K562 (cell line): ENCODE data around the gene TBC1D2. TPM values are rescaled to one million over a fixed set of nuclear protein-coding genes. Genes with fewer than 3 reads are reported as not detected.

ENCODE experiments used
- BRCA1 ChIP-seq, 2 experiments: fragments of 450-650 bp in 1 of 2; sonication (generic) in 1 of 2; formaldehyde crosslinking in 1 of 2; IDR thresholded peaks; 2 replicates each; pipeline versions ENCODE4 v1.5.0 to v1.6.1; 2017 to 2020; ENCODE audit warnings: mild to moderate bottlenecking in 1 of 2, missing genetic modification reagents in 1 of 2
- CCAR2 ChIP-seq: fragments of 200-400 bp; formaldehyde crosslinking; IDR thresholded peaks from 2 replicates; pipeline ENCODE4 v1.6.1; 2017; ENCODE audit warnings: mild to moderate bottlenecking, low read depth, low read length
- FOXK1 ChIP-seq: sonication (generic); formaldehyde crosslinking; IDR thresholded peaks from 2 replicates; pipeline ENCODE4 v1.8.0; 2022; ENCODE audit warnings: missing genetic modification reagents, mild to moderate bottlenecking, borderline replicate concordance
- GABPB1 ChIP-seq: sonication (generic); formaldehyde crosslinking; IDR thresholded peaks from 2 replicates; pipeline ENCODE4 v1.8.0; 2022; ENCODE audit warnings: mild to moderate bottlenecking, missing genetic modification reagents
- KLF16 ChIP-seq: IDR thresholded peaks from 2 replicates; pipeline ENCODE4 v1.6.1; 2016; ENCODE audit warnings: antibody characterized with exemption
- LEF1 ChIP-seq: fragments of 450-650 bp; IDR thresholded peaks from 2 replicates; pipeline ENCODE4 v1.6.1; 2016; ENCODE audit warnings: mild to moderate bottlenecking
- MYBL2 ChIP-seq, 2 experiments: fragments of 450-650 bp in 1 of 2; sonication (generic) in 1 of 2; formaldehyde crosslinking in 1 of 2; IDR thresholded peaks; 2 replicates each; pipeline versions ENCODE4 v1.6.1 to v1.8.1; 2017 to 2022; ENCODE audit warnings: borderline replicate concordance in 1 of 2, inconsistent platforms in 1 of 2, low read depth in 1 of 2, mild to moderate bottlenecking in 1 of 2, missing genetic modification reagents in 1 of 2, moderate library complexity in 1 of 2
- RBFOX2 ChIP-seq: fragments of 200-400 bp; formaldehyde crosslinking; IDR thresholded peaks from 2 replicates; pipeline ENCODE4 v1.6.1; 2017; ENCODE audit warnings: low read depth, mild to moderate bottlenecking, low read length, moderate library complexity
- RBM34 ChIP-seq: fragments of 200-400 bp; formaldehyde crosslinking; IDR thresholded peaks from 2 replicates; pipeline ENCODE4 v1.6.1; 2018; ENCODE audit warnings: low read length, borderline replicate concordance; ENCODE audit not compliant: insufficient read depth
- SFPQ ChIP-seq: fragments of 200-400 bp; formaldehyde crosslinking; IDR thresholded peaks from 2 replicates; pipeline ENCODE4 v1.6.1; 2017; ENCODE audit warnings: mild to moderate bottlenecking, low read depth, low read length, moderate library complexity
- SOX6 ChIP-seq: fragments of 450-650 bp; IDR thresholded peaks from 2 replicates; pipeline ENCODE4 v1.6.1; 2014; ENCODE audit warnings: mild to moderate bottlenecking
- SRSF3 ChIP-seq: fragments of 200-400 bp; formaldehyde crosslinking; IDR thresholded peaks from 2 replicates; pipeline ENCODE4 v1.6.1; 2016; ENCODE audit warnings: mild to moderate bottlenecking, low read length, moderate library complexity; ENCODE audit not compliant: insufficient read depth
- TFAM ChIP-seq: fragments of 250-450 bp; sonication (Bioruptor Pico); conservative IDR thresholded peaks from 2 replicates; pipeline ENCODE4 v1.5.0; 2021; ENCODE audit warnings: mild to moderate bottlenecking, moderate library complexity
- ZBTB43 ChIP-seq: sonication (generic); formaldehyde crosslinking; IDR thresholded peaks from 2 replicates; pipeline ENCODE4 v1.8.0; 2023; ENCODE audit warnings: mild to moderate bottlenecking, missing genetic modification reagents
- ZNF197 ChIP-seq: fragments of 200-800 bp; sonication (Bioruptor generic); IDR thresholded peaks from 2 replicates; pipeline ENCODE4 v1.6.1; 2016; ENCODE audit warnings: low read depth, missing genetic modification characterization, missing compliant biosample characterization
- ZNF232 ChIP-seq: sonication (generic); formaldehyde crosslinking; IDR thresholded peaks from 2 replicates; pipeline ENCODE4 v1.8.0; 2022; ENCODE audit warnings: mild to moderate bottlenecking, missing genetic modification reagents
- ZNF431 ChIP-seq: sonication (generic); formaldehyde crosslinking; IDR thresholded peaks from 2 replicates; pipeline ENCODE4 v1.8.0; 2022; ENCODE audit warnings: mild to moderate bottlenecking, missing genetic modification reagents
- ZNF507 ChIP-seq: conservative IDR thresholded peaks from 2 replicates; pipeline ENCODE4 v1.6.1; 2017; ENCODE audit warnings: missing genetic modification characterization, missing compliant biosample characterization
- ZNF764 ChIP-seq: fragments of 250-450 bp; sonication (Bioruptor Pico); IDR thresholded peaks from 2 replicates; pipeline ENCODE4 v1.4.0; 2020; ENCODE audit warnings: low read depth, mild to moderate bottlenecking, moderate library complexity
- polyA plus RNA-seq, 8 experiments: library from polyadenylated mRNA; depleted of rRNA in 4 of 8; stranded (reverse) in 5 of 8; unstranded in 3 of 8; fragments of >200 nt; fragmentation: Nextera tagmentation in 2 of 8; fragmentation: Illumina TruSeq in 1 of 8; extraction: Ambion mirVana in 2 of 8; extraction: Trizol in 1 of 8; gene quantifications; 2 replicates each; pipeline versions ENCODE4 v1.2.1 to v1.2.3, GENCODE V29; 2011 to 2014; ENCODE audit warnings: inconsistent platforms in 1 of 8, missing spikeins in 1 of 8
- total RNA-seq, 7 experiments: library from RNA; depleted of rRNA in 6 of 7; stranded (reverse); fragments of >200 nt in 6 of 7; fragmentation: Illumina TruSeq in 2 of 7; extraction: Trizol in 2 of 7; gene quantifications; 2 replicates each; pipeline versions ENCODE4 v1.2.1 to v1.2.3, GENCODE V29; 2011 to 2021; ENCODE audit warnings: low replicate concordance in 1 of 7
- TF ChIP-seq, protein P1 (sequence below): sonication (generic); formaldehyde crosslinking; IDR thresholded peaks from 2 replicates; pipeline ENCODE4 v1.8.0; 2022; ENCODE audit warnings: missing genetic modification reagents, mild to moderate bottlenecking, moderate library complexity, borderline replicate concordance
- TF ChIP-seq, protein P2 (sequence below): fragments of 250-450 bp; sonication (Bioruptor Pico); IDR thresholded peaks from 2 replicates; pipeline ENCODE4 v1.6.1; 2021; ENCODE audit warnings: mild to moderate bottlenecking

TBC1D2 gene
- total and polyA plus RNA-seq, 9 of the 15 experiments (the other 6 are each of a cell fraction or from before 2014, with no cell fraction given): 0.10 to 7.0 (median 2.5) TPM

DNA sequence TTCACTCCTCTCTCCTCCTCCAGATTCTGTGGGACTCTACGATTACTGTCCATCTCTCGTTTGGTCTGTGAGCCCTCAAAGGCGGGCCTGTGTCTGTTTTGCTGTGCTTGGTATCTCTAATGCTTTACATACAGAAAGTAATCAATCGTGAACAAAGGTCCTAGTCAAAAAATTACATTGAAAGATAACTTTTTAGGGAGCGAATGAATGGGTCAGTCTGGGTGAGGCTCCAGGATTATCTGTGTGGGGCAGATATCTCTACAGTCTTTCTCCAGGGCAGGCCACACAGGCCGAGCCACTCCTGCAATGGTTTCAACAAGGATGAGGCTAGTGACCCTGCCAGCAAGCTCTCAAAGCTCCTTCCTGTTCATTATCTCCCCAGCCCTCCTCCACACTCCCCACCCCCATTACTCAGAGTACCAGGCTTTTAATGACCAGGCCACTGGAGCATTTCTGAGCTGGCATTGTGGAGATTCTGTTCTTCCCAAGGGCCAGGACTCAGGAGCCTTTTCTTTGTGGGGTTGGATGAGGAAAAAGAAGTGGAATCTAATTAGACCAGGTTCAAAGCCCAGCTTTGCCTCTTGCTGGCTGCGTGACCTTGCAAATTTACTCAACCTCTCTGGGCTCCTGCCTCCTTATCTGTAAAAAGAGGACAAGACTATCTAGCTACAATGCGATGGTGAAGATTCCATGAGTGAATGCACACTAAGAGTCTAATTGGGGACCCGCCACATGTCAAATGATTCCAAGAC lies 73.2 kb downstream of the TBC1D2 start (continued):
- TF ChIP-seq, protein P1, sequence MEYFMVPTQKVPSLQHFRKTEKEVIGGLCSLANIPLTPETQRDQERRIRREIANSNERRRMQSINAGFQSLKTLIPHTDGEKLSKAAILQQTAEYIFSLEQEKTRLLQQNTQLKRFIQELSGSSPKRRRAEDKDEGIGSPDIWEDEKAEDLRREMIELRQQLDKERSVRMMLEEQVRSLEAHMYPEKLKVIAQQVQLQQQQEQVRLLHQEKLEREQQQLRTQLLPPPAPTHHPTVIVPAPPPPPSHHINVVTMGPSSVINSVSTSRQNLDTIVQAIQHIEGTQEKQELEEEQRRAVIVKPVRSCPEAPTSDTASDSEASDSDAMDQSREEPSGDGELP (CRISPR knock-in tag): 0 out of 2 replicates have a peak, but pooled peaks have one; percentile 29
- TF ChIP-seq SOX6: peak; percentile 74; the same call in 1 of the 2 replicates
- no peak for TF ChIP-seq ZNF507
- no peak for TF ChIP-seq TFAM
- no peak for TF ChIP-seq ZBTB43 (CRISPR knock-in tag)
- no peak for TF ChIP-seq ZNF232 (CRISPR knock-in tag)
- TF ChIP-seq MYBL2 (IDR thresholded peaks at IDR 0.05; ENCODE audit: low read depth): no peak
- no peak for TF ChIP-seq MYBL2 (CRISPR knock-in tag; IDR thresholded peaks at IDR 0.05; ENCODE audit: borderline replicate concordance)
- no peak for TF ChIP-seq ZNF764 (CRISPR knock-in tag)
- 0 out of 2 replicates have a peak, but pooled peaks have one; percentile 12 for TF ChIP-seq RBFOX2
- no peak for TF ChIP-seq SFPQ
- TF ChIP-seq LEF1: peak; percentile 88
- TF ChIP-seq ZNF197 (CRISPR knock-in tag): no peak
- no peak for TF ChIP-seq SRSF3
- no peak for TF ChIP-seq BRCA1 (IDR thresholded peaks at IDR 0.05)
- no peak for TF ChIP-seq BRCA1 (CRISPR knock-in tag; IDR thresholded peaks at IDR 0.05)
- peak; percentile 62; the same call in 1 of the 2 replicates for TF ChIP-seq GABPB1 (CRISPR knock-in tag)
- TF ChIP-seq ZNF431 (CRISPR knock-in tag): peak; percentile 11; the same call in 1 of the 2 replicates
- TF ChIP-seq FOXK1 (CRISPR knock-in tag): no peak
- TF ChIP-seq RBM34: no peak
- TF ChIP-seq CCAR2: no peak
- TF ChIP-seq, protein P2, sequence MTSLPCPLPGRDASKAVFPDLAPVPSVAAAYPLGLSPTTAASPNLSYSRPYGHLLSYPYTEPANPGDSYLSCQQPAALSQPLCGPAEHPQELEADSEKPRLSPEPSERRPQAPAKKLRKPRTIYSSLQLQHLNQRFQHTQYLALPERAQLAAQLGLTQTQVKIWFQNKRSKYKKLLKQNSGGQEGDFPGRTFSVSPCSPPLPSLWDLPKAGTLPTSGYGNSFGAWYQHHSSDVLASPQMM (CRISPR knock-in tag): no peak
- TF ChIP-seq KLF16: peak; percentile 80
